GM12872 (cell line): ENCODE data around the gene PLB1.

Experiments used
- CTCF ChIP-seq: IDR thresholded peaks from 3 replicates; pipeline ENCODE4 v1.5.1; 2011; ENCODE audit warnings: low read depth, mild to moderate bottlenecking, low read length, moderate library complexity; ENCODE audit not compliant: insufficient read depth

Gene PLB1

GRCh38 chr2:28521663-28522062 lies 25.8 kb downstream of the PLB1 start:
- TF ChIP-seq CTCF: no peak

- TF ChIP-seq CTCF: no peak
These were observed 26.6 kb downstream of the PLB1 start for GRCh38 chr2:28522481-28522880.

GRCh38 chr2:28523902-28524301 lies 28.0 kb downstream of the PLB1 start:
- TF ChIP-seq CTCF: no peak

- TF ChIP-seq CTCF: no peak
These were observed 29.6 kb downstream of the PLB1 start for GRCh38 chr2:28525481-28525880.

GRCh38 chr2:28526527-28527132 lies 30.8 kb downstream of the PLB1 start:
- TF ChIP-seq CTCF: no peak

- TF ChIP-seq CTCF: no peak
These were observed 31.3 kb downstream of the PLB1 start for GRCh38 chr2:28527196-28527595.

GRCh38 chr2:28528206-28528605 lies 32.3 kb downstream of the PLB1 start:
- no peak for TF ChIP-seq CTCF

- no peak for TF ChIP-seq CTCF
These were observed 34.9 kb downstream of the PLB1 start for GRCh38 chr2:28530782-28531181.
